ENCODE data around the gene RCAN3. TPM values are rescaled to one million over a fixed set of nuclear protein-coding genes. Genes with fewer than 3 reads are reported as not detected.
A peak's percentile ranks its signal among the peaks of the same experiment; 100 is the strongest.

RCAN3 gene
- total and polyA plus RNA-seq, 10 of the 15 experiments (the other 5 are each of a cell fraction or from before 2014, with no cell fraction given), result 0.02 to 0.46 (median 0.06) TPM; not detected in 3

DNA sequence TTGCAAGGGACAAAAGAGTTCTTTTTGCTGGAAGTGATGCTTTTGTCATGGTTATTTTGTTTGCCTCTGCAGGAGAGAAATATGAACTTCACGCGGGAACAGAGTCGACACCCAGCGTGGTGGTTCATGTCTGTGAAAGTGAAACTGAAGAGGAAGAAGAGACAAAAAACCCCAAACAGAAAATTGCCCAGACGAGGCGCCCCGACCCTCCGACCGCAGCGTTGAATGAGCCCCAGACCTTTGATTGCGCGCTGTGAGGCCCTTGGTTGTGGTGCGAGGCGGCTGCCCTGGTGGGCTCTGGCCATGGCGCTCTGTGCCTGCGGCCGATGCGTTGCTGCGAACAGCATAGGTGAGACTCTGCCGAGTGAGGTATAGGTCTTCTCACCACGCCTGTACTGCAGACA lies 32.4 kb downstream of the RCAN3 start:
- in situ Hi-C loops (cut with MboI), result no loop called here
- H3K9me3 ChIP-seq (replicated peaks; ENCODE audit: control insufficient read depth, insufficient read depth, low read length), result no peaks in the 10 kb centered on the region
- FAIRE-seq (peak; percentile 13), ATAC-seq (peak; percentile 82), DNase-seq (ENCODE audit: low read depth, low spot score) (no peak)
- H4K20me1 ChIP-seq (ENCODE audit: control insufficient read depth, insufficient read depth), result no peaks in the 10 kb centered on the region
- H3K27me3 ChIP-seq (replicated peaks in 1 of 2; ENCODE audit: control insufficient read depth in 2 of 2, insufficient read depth in 2 of 2, low read length in 1 of 2), result peaks cover 1 to 2% of the 10 kb centered on the region in 2 experiments; a peak in 3 of 4 replicates
- H3K79me2 ChIP-seq (ENCODE audit: control insufficient read depth, insufficient read depth, low read length), result no peaks in the 10 kb centered on the region
- peak overlapping the region; percentile 49 for H3K4me3 ChIP-seq
- intact Hi-C loops (cut with micrococcal nuclease; ENCODE audit: unreplicated experiment), result no loop called here
- no TSS peak for BruUV-seq (replicated peaks)
- peaks cover 18% of the 10 kb centered on the region for H3K4me1 ChIP-seq (ENCODE audit: control insufficient read depth, insufficient read depth, low read length)
- RAD21 ChIA-PET (ENCODE audit: unreplicated experiment), result interaction anchor here (1.3 to 2.2 kb wide), 3 partner anchors 52 to 144 kb away, joined by 3 to 9 read pairs (median 3); partner anchors contain the start of gene NIPAL3
- TF ChIP-seq GATAD2B (conservative IDR thresholded peaks at IDR 0.05; ENCODE audit: low read depth), result 0 out of 2 replicates have a peak, but pooled peaks have one; percentile 52
- TF ChIP-seq CHD2 (IDR thresholded peaks at IDR 0.05; ENCODE audit: borderline replicate concordance, low read depth, low read length), result peak; percentile 31; the same call in 1 of the 2 replicates
- TF ChIP-seq, protein P1, sequence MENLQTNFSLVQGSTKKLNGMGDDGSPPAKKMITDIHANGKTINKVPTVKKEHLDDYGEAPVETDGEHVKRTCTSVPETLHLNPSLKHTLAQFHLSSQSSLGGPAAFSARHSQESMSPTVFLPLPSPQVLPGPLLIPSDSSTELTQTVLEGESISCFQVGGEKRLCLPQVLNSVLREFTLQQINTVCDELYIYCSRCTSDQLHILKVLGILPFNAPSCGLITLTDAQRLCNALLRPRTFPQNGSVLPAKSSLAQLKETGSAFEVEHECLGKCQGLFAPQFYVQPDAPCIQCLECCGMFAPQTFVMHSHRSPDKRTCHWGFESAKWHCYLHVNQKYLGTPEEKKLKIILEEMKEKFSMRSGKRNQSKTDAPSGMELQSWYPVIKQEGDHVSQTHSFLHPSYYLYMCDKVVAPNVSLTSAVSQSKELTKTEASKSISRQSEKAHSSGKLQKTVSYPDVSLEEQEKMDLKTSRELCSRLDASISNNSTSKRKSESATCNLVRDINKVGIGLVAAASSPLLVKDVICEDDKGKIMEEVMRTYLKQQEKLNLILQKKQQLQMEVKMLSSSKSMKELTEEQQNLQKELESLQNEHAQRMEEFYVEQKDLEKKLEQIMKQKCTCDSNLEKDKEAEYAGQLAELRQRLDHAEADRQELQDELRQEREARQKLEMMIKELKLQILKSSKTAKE (IDR thresholded peaks at IDR 0.05; ENCODE audit: low read depth, poor library complexity, severe bottlenecking), result peak; percentile 50
- TF ChIP-seq, protein P2, sequence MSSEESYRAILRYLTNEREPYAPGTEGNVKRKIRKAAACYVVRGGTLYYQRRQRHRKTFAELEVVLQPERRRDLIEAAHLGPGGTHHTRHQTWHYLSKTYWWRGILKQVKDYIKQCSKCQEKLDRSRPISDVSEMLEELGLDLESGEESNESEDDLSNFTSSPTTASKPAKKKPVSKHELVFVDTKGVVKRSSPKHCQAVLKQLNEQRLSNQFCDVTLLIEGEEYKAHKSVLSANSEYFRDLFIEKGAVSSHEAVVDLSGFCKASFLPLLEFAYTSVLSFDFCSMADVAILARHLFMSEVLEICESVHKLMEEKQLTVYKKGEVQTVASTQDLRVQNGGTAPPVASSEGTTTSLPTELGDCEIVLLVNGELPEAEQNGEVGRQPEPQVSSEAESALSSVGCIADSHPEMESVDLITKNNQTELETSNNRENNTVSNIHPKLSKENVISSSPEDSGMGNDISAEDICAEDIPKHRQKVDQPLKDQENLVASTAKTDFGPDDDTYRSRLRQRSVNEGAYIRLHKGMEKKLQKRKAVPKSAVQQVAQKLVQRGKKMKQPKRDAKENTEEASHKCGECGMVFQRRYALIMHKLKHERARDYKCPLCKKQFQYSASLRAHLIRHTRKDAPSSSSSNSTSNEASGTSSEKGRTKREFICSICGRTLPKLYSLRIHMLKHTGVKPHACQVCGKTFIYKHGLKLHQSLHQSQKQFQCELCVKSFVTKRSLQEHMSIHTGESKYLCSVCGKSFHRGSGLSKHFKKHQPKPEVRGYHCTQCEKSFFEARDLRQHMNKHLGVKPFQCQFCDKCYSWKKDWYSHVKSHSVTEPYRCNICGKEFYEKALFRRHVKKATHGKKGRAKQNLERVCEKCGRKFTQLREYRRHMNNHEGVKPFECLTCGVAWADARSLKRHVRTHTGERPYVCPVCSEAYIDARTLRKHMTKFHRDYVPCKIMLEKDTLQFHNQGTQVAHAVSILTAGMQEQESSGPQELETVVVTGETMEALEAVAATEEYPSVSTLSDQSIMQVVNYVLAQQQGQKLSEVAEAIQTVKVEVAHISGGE (CRISPR knock-in tag; IDR thresholded peaks at IDR 0.05), result no peak
- TF ChIP-seq IKZF2 (IDR thresholded peaks at IDR 0.05), result peak in 1 of 2 experiments; percentile 24; a peak in 1 of 4 replicates
- peak; percentile 51; the same call in 1 of the 2 replicates for TF ChIP-seq DPF2 (IDR thresholded peaks at IDR 0.05)
- TF ChIP-seq, protein P3, sequence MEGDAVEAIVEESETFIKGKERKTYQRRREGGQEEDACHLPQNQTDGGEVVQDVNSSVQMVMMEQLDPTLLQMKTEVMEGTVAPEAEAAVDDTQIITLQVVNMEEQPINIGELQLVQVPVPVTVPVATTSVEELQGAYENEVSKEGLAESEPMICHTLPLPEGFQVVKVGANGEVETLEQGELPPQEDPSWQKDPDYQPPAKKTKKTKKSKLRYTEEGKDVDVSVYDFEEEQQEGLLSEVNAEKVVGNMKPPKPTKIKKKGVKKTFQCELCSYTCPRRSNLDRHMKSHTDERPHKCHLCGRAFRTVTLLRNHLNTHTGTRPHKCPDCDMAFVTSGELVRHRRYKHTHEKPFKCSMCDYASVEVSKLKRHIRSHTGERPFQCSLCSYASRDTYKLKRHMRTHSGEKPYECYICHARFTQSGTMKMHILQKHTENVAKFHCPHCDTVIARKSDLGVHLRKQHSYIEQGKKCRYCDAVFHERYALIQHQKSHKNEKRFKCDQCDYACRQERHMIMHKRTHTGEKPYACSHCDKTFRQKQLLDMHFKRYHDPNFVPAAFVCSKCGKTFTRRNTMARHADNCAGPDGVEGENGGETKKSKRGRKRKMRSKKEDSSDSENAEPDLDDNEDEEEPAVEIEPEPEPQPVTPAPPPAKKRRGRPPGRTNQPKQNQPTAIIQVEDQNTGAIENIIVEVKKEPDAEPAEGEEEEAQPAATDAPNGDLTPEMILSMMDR (IDR thresholded peaks at IDR 0.05 in 2 of 3, conservative IDR thresholded peaks at IDR 0.05 in 1 of 3; ENCODE audit: control insufficient read depth in 2 of 3, extremely low read depth in 1 of 3, insufficient read depth in 1 of 3, low read depth in 3 of 3, low read length in 3 of 3), result no peak
- TF ChIP-seq POLR2A (IDR thresholded peaks at IDR 0.05; ENCODE audit: low read depth, low read length), result 0 out of 2 replicates have a peak, but pooled peaks have one; percentile 24
- peak; percentile 82 for TF ChIP-seq RUNX3 (IDR thresholded peaks at IDR 0.05; ENCODE audit: low read length)
- POLR2A ChIA-PET, result interaction anchor here (1.6 kb wide), 1 partner anchor 142 kb away, joined by 4 read pairs; no protein-coding TSS in a partner anchor
- SMC1A ChIA-PET (ENCODE audit: uncharacterized antibody, unreplicated experiment), result interaction anchor here (1.7 kb wide), 1 partner anchor 120 kb away, joined by 4 read pairs; the partner anchor contains the start of gene NIPAL3
- peak overlapping the region; percentile 92 for H3K4me2 ChIP-seq (ENCODE audit: control insufficient read depth, insufficient read depth)
- H2AFZ ChIP-seq (ENCODE audit: control insufficient read depth, low read depth, low read length), result peak overlapping the region; percentile 49
- H3K27ac ChIP-seq (ENCODE audit: control insufficient read depth, insufficient read depth), result no peak overlapping the region
- H3K36me3 ChIP-seq (ENCODE audit: control insufficient read depth in 2 of 2, insufficient read depth in 2 of 2, low read length in 1 of 2), result no peaks in the 10 kb centered on the region
- WGBS (ENCODE audit: insufficient coverage, insufficient replicate concordance, low lambda C conversion rate, missing lambda C conversion rate), result 8% methylated on average over 21 of the region's 21 CpGs
- no peak overlapping the region for H3K9ac ChIP-seq (ENCODE audit: control insufficient read depth, insufficient read depth, low read length)
- CTCF ChIA-PET, result interaction anchor here (1.0 to 3.7 kb wide), 7 partner anchors 8 to 336 kb away, joined by 3 to 22 read pairs (median 5); partner anchors contain the start of gene NIPAL3

Measured in GM12878 (cell line).